H9 (cell line): ENCODE data around the gene ECHDC3. TPM values are rescaled to one million over a fixed set of nuclear protein-coding genes. Genes with fewer than 3 reads are reported as not detected.

Experiments used
- DNase-seq: peaks from one replicate; pipeline ENCODE4 v3.0.0-alpha.2; 2017
- H2AFZ ChIP-seq: one replicate; pipeline ENCODE4 v1.6.1; 2013; ENCODE audit warnings: mild to moderate bottlenecking, low read length, control low read depth, moderate library complexity
- H2AK5ac ChIP-seq: 2 replicates; pipeline ENCODE4 v1.6.1; 2013; ENCODE audit warnings: low read length, control low read depth, mixed read lengths; ENCODE audit not compliant: insufficient read length
- H2BK120ac ChIP-seq: one replicate; pipeline ENCODE4 v1.6.1; 2013; ENCODE audit warnings: low read depth, mild to moderate bottlenecking, low read length, control low read depth, inconsistent platforms; ENCODE audit not compliant: poor library complexity, severe bottlenecking
- H2BK12ac ChIP-seq: 2 replicates; pipeline ENCODE4 v1.6.1; 2013; ENCODE audit warnings: low read length, control low read depth, mixed read lengths, low read depth; ENCODE audit not compliant: insufficient read length
- H2BK15ac ChIP-seq: 2 replicates; pipeline ENCODE4 v1.6.1; 2013; ENCODE audit warnings: low read depth, low read length, control low read depth
- H2BK20ac ChIP-seq: one replicate; pipeline ENCODE4 v1.6.1; 2013; ENCODE audit warnings: low read depth, mild to moderate bottlenecking, low read length, control low read depth, inconsistent platforms; ENCODE audit not compliant: poor library complexity, severe bottlenecking
- H2BK5ac ChIP-seq: 2 replicates; pipeline ENCODE4 v1.6.1; 2013; ENCODE audit warnings: low read length, control low read depth, mixed read lengths; ENCODE audit not compliant: insufficient read length
- H3K14ac ChIP-seq: 2 replicates; pipeline ENCODE4 v1.6.1; 2013; ENCODE audit warnings: low read length, control low read depth; ENCODE audit not compliant: insufficient read depth
- H3K18ac ChIP-seq: 2 replicates; pipeline ENCODE4 v1.6.1; 2013; ENCODE audit warnings: low read depth, mild to moderate bottlenecking, mixed read lengths, low read length, control low read depth; ENCODE audit not compliant: insufficient read length
- H3K23ac ChIP-seq: 2 replicates; pipeline ENCODE4 v1.6.1; 2013; ENCODE audit warnings: low read length, control low read depth, mixed read lengths, low read depth; ENCODE audit not compliant: insufficient read length
- H3K23me2 ChIP-seq: 2 replicates; pipeline ENCODE4 v1.6.1; 2013; ENCODE audit warnings: low read depth, mild to moderate bottlenecking, mixed read lengths, low read length, control low read depth; ENCODE audit not compliant: insufficient read length, poor library complexity, severe bottlenecking
- H3K27ac ChIP-seq: 2 replicates; pipeline ENCODE4 v1.5.1; 2013; ENCODE audit warnings: low read length, control low read depth, mixed read lengths, low read depth; ENCODE audit not compliant: insufficient read length
- H3K27me3 ChIP-seq: 2 replicates; pipeline ENCODE4 v1.6.1; 2013; ENCODE audit warnings: low read length, control low read depth, inconsistent platforms; ENCODE audit not compliant: insufficient read depth
- H3K4ac ChIP-seq: 2 replicates; pipeline ENCODE4 v1.6.1; 2013; ENCODE audit warnings: low read depth, mild to moderate bottlenecking, control low read depth, inconsistent platforms, low read length, moderate library complexity
- H3K4me1 ChIP-seq: 2 replicates; pipeline ENCODE4 v1.6.1; 2013; ENCODE audit warnings: low read length, control low read depth, inconsistent platforms; ENCODE audit not compliant: insufficient read depth
- H3K4me2 ChIP-seq: 2 replicates; pipeline ENCODE4 v1.6.1; 2013; ENCODE audit warnings: low read length, control low read depth, mixed read lengths; ENCODE audit not compliant: insufficient read length, insufficient read depth
- H3K56ac ChIP-seq: 2 replicates; pipeline ENCODE4 v1.6.1; 2013; ENCODE audit warnings: low read depth, mild to moderate bottlenecking, mixed read lengths, low read length, control low read depth; ENCODE audit not compliant: insufficient read length
- H3K79me1 ChIP-seq: 2 replicates; pipeline ENCODE4 v1.6.1; 2013; ENCODE audit warnings: low read depth, mild to moderate bottlenecking, moderate library complexity, low read length, control low read depth, inconsistent platforms; ENCODE audit not compliant: insufficient read depth, poor library complexity, severe bottlenecking
- H3K79me2 ChIP-seq: 2 replicates; pipeline ENCODE4 v1.6.1; 2013; ENCODE audit warnings: low read length, control low read depth, inconsistent platforms; ENCODE audit not compliant: insufficient read depth
- H3K9ac ChIP-seq: 2 replicates; pipeline ENCODE4 v1.6.1; 2013; ENCODE audit warnings: low read length, control low read depth, mixed read lengths; ENCODE audit not compliant: insufficient read length; ENCODE audit errors: extremely low read depth
- H3K9me3 ChIP-seq: one replicate; pipeline ENCODE4 v1.6.1; 2013; ENCODE audit warnings: low read depth, low read length, inconsistent platforms; ENCODE audit not compliant: control insufficient read depth
- H3T11ph ChIP-seq: one replicate; pipeline ENCODE4 v1.6.1; 2013; ENCODE audit warnings: mild to moderate bottlenecking, low read length, control low read depth, inconsistent platforms
- H4K20me1 ChIP-seq: one replicate; pipeline ENCODE4 v1.6.1; 2013; ENCODE audit not compliant: control insufficient read depth, insufficient read length, insufficient read depth
- H4K5ac ChIP-seq: 2 replicates; pipeline ENCODE4 v1.6.1; 2013; ENCODE audit warnings: low read depth, mild to moderate bottlenecking, mixed read lengths, low read length, control low read depth; ENCODE audit not compliant: insufficient read length
- H4K8ac ChIP-seq: replicated peaks from 2 replicates; pipeline ENCODE4 v1.6.1; 2013; ENCODE audit warnings: low read length, control low read depth, mixed read lengths, low read depth; ENCODE audit not compliant: insufficient read length
- H4K91ac ChIP-seq: 2 replicates; pipeline ENCODE4 v1.6.1; 2013; ENCODE audit warnings: low read depth, mild to moderate bottlenecking, moderate library complexity, mixed read lengths, low read length, control low read depth; ENCODE audit not compliant: insufficient read length
- H3K27ac Mint-ChIP-seq, 3 experiments: 2 replicates in 2 of 3; 3 replicates in 1 of 3; pipeline ENCODE4 v1.8.0; 2020 to 2021; ENCODE audit warnings: mixed read lengths in 3 of 3, mild to moderate bottlenecking in 1 of 3, moderate library complexity in 1 of 3
- H3K27me3 Mint-ChIP-seq: 2 replicates; pipeline ENCODE4 v1.8.0; 2021; ENCODE audit warnings: low read depth, mild to moderate bottlenecking, moderate library complexity, mixed read lengths
- H3K36me3 Mint-ChIP-seq, 3 experiments: 2 replicates in 2 of 3; 3 replicates in 1 of 3; pipeline ENCODE4 v1.8.0; 2020 to 2021; ENCODE audit warnings: low read depth in 3 of 3, mixed read lengths in 3 of 3; ENCODE audit not compliant: insufficient read depth in 1 of 3
- H3K4me1 Mint-ChIP-seq, 2 experiments: 2 replicates each; pipeline ENCODE4 v1.8.0; 2020; ENCODE audit warnings: mixed read lengths in 2 of 2
- H3K4me3 Mint-ChIP-seq, 2 experiments: 2 replicates in 1 of 2; 3 replicates in 1 of 2; pipeline ENCODE4 v1.8.0; 2020 to 2021; ENCODE audit warnings: mild to moderate bottlenecking in 2 of 2, mixed read lengths in 2 of 2, moderate library complexity in 1 of 2
- H3K9me3 Mint-ChIP-seq, 2 experiments: 2 replicates in 1 of 2; 3 replicates in 1 of 2; pipeline ENCODE4 v1.8.0; 2020; ENCODE audit warnings: mild to moderate bottlenecking in 2 of 2, mixed read lengths in 2 of 2, moderate library complexity in 1 of 2
- CTCF ChIP-seq: fragments of 200-600 bp; sonication (generic); conservative IDR thresholded peaks from 3 replicates; pipeline ENCODE4 v1.8.0; 2021; ENCODE audit warnings: antibody characterized with exemption, mild to moderate bottlenecking
- WGBS: extraction: QIAGEN DNeasy Blood & Tissue Kit; methylation state at CpG from one replicate; pipeline ENCODE4 v1.1.7; 2013; ENCODE audit warnings: missing lambda C conversion rate, low lambda C conversion rate, mixed read lengths; ENCODE audit not compliant: insufficient read length; ENCODE audit errors: extremely low coverage; 5-methylcytosine and 5-hydroxymethylcytosine counted together
- total RNA-seq: library from RNA; stranded (reverse); gene quantifications from 2 replicates; pipeline ENCODE4 v1.2.1, GENCODE V29; 2021

Gene ECHDC3
- total RNA-seq, 1 experiment from 2014 or later, result 9.3 TPM

- H2AK5ac ChIP-seq, result no peak overlapping the region
- no peak overlapping the region for H3K4me2 ChIP-seq
- no peaks in the 10 kb centered on the region for H3K79me2 ChIP-seq
- no peak overlapping the region for H2BK5ac ChIP-seq
- no peak for TF ChIP-seq CTCF
- no peaks in the 10 kb centered on the region for H3K27me3 ChIP-seq
- H4K5ac ChIP-seq, result no peak overlapping the region
- no peak overlapping the region for H3K4me3 Mint-ChIP-seq
- H3K18ac ChIP-seq, result no peak overlapping the region
- no peak overlapping the region for H4K91ac ChIP-seq
- H3K4ac ChIP-seq, result no peak overlapping the region
- no peak overlapping the region for H3K23ac ChIP-seq
- no peaks in the 10 kb centered on the region for H3K23me2 ChIP-seq
- H2BK120ac ChIP-seq, result no peak overlapping the region
- H3K27ac Mint-ChIP-seq, result no peak overlapping the region
- H3K27me3 Mint-ChIP-seq, result no peaks in the 10 kb centered on the region; the same call in 1 of the 2 replicates
- H3K27ac ChIP-seq, result no peak overlapping the region
- H3K9ac ChIP-seq, result no peak overlapping the region
- no peak overlapping the region for H2BK12ac ChIP-seq
- DNase-seq, result no peak
- no peak overlapping the region for H3K14ac ChIP-seq
- H3K4me1 ChIP-seq, result no peaks in the 10 kb centered on the region
- H3K4me1 Mint-ChIP-seq, result no peaks in the 10 kb centered on the region
- H4K8ac ChIP-seq, result no peak overlapping the region
- H3K56ac ChIP-seq, result no peak overlapping the region
- H3K79me1 ChIP-seq, result no peaks in the 10 kb centered on the region
- WGBS, result no CpG with 5 or more reads among the region's 13 CpGs
- H3K9me3 Mint-ChIP-seq, result peaks cover 3 to 4% of the 10 kb centered on the region in 2 experiments
- H2BK20ac ChIP-seq, result no peak overlapping the region
- no peak overlapping the region for H3T11ph ChIP-seq
- no peaks in the 10 kb centered on the region for H3K9me3 ChIP-seq
- H4K20me1 ChIP-seq, result no peaks in the 10 kb centered on the region
- peaks cover 0 to 3% (median 0%) of the 10 kb centered on the region in 3 experiments; a peak in 1 of 7 replicates for H3K36me3 Mint-ChIP-seq
- no peak overlapping the region for H2BK15ac ChIP-seq
- H2AFZ ChIP-seq, result no peak overlapping the region
These were observed 22.5 kb upstream of the ECHDC3 start for GRCh38 chr10:11719496-11720259.
